GM12873 (cell line): ENCODE results near the gene NRSN1.

Experiments used
- CTCF ChIP-seq: IDR thresholded peaks from 2 replicates; pipeline ENCODE4 v1.5.1; 2012; ENCODE audit warnings: low read depth, mild to moderate bottlenecking, moderate library complexity, low read length, control low read depth; ENCODE audit not compliant: insufficient read depth; ENCODE audit errors: missing control alignments

Gene NRSN1

GRCh38 chr6:24187965-24188577, 62.1 kb downstream of the NRSN1 start:
- TF ChIP-seq CTCF, result no peak

GRCh38 chr6:24188578-24189080, 62.6 kb downstream of the NRSN1 start:
- TF ChIP-seq CTCF, result no peak

GRCh38 chr6:24191346-24191745, 65.3 kb downstream of the NRSN1 start:
- no peak for TF ChIP-seq CTCF

- TF ChIP-seq CTCF, result no peak
Measured at GRCh38 chr6:24193364-24193763, 67.3 kb downstream of the NRSN1 start.

- TF ChIP-seq CTCF, result no peak
Measured at GRCh38 chr6:24194978-24195700, 69.1 kb downstream of the NRSN1 start.

GRCh38 chr6:24195836-24196597, 70.0 kb downstream of the NRSN1 start:
- no peak for TF ChIP-seq CTCF
